ENCODE data around the gene METTL1.

Gene METTL1

DNA sequence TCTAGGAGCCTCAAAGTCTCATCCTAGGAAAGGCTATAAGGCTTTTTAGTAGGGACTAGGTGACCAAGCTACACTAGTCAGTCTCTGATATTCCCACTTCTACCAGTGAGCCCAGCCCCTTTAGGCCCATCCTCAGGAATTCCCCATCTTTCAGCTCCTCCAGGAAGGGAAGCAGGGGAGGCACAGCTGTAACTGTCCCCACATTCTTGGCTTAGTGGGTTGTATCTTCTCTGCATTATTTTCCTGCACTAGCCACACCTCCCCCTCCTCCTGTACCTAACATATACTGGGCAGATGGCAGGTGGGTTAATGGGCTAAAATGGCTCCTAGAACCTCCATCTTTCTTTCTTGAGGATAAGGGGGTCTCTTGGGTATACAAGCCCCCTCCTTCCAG lies 4.6 kb downstream of the METTL1 start:
- TF ChIP-seq CTCF (IDR thresholded peaks at IDR 0.05; ENCODE audit: low read depth, low read length): no peak
- H3K4me3 ChIP-seq (ENCODE audit: low read depth, low read length): no peak overlapping the region

DNA sequence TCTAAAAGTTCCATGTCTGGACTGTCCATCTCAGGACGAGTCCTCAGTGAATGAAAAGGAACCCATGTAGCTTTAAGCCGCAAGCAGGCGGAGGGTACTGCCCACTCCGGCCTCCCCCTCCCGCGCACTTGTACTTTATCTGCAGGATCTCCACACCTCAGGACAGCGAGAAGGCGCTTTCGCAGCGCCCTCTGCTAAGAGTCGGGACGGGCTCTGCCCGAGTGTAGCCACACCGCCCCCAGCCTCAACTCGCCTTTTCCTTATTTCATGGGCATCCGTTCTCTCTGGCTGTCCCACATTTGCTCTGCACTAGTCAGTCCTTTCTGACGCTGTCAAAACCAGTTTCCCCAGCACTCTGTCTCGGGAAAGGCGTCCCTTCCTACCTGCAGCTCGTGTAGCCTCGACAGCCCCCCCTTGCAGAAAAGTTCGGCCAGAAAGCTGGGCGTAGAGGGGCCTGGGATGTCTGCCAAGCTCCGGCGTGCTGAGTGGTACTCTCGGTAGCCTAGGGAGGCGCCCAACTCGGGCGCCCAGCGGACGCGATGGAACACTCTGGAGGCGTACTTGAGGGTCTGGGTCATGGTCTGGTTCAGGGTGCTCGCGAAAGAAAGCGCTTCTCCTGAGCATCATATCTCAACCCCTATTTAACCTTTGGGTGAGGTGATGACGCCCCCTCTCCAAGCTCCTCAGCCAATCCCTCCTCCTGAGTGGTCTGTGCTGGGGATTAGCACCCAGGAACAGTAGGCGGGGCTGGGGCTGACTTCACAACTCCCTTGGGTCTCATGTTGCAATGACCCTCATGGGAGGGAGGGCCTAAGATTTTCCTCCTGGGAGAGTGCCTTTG lies 5.2 kb downstream of the METTL1 start, which contains the start of gene CYP27B1:
Gene CYP27B1 (minus strand): TSS at position 615 of the 841 bp plus-strand sequence. CDS start 37 bp downstream, at position 578.
- no peak for TF ChIP-seq CTCF (IDR thresholded peaks at IDR 0.05; ENCODE audit: low read depth, low read length)
- peak within 1 kb of the TSS; percentile 29; the same call in 1 of the 2 replicates for H3K4me3 ChIP-seq (ENCODE audit: low read depth, low read length)

- no peak overlapping the region; the same call in 1 of the 2 replicates for H3K4me3 ChIP-seq (ENCODE audit: low read depth, low read length)
Observed at GRCh38 chr12:57765698-57766463, 6.0 kb downstream of the METTL1 start.

DNA sequence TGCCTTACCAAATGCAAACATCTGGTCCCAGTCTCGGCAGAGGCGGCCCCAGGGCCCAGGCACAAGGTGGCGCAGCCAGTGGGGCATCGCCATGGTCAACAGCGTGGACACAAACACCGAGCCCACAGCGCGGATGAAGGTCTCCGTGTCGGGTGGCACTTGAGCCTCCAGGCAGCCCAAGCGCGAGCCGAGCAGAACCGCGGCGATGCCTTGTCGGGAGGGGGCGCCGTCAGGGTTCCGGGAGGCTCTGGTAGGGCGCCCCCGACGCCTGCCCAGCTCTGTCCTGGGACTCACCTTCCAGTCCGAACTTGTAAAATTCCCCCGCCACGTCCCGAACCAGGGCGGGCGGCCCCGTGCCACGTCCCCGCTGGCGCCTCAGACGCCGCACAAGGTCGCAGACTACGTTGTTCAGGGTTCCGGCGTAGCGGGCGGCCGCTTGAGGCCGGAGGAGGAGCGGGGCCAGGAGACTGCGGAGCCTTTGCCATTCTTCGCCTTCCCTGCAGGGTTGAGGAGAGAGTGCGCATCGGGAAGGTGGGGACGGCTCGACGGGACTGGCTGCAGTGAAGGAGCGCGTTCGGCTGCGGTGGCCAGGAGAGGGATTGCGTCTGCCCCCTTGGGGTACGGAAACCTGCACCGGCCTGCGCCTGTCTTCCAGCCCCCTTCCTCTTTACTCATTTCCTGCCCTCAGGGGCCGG lies 6.8 kb downstream of the METTL1 start:
- H3K4me3 ChIP-seq (ENCODE audit: low read depth, low read length): peak overlapping the region; percentile 44
- peak; percentile 12; the same call in 1 of the 2 replicates for TF ChIP-seq CTCF (IDR thresholded peaks at IDR 0.05; ENCODE audit: low read depth, low read length)

More at GRCh38 chr12:57765698-57766463, 6.0 kb downstream of the METTL1 start:
- TF ChIP-seq CTCF (IDR thresholded peaks at IDR 0.05; ENCODE audit: low read depth, low read length): no peak

DNA sequence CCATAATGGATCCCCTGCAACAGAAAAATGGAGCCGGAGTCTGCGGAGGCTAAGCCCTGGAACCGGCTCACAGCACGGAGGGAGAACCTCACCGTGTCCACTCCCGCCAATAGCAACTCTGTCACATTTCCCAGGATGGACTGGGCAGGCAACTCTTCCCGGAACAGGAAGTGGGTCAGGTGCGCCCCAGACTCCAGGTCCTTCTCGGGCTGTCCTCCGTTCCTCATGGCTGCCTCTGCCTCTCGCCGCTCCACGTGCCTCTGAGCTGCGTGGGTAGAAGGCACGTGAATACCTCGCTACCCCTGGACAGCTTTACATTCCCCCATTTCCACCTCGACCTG lies 7.3 kb downstream of the METTL1 start:
- no peak overlapping the region; the same call in 1 of the 2 replicates for H3K4me3 ChIP-seq (ENCODE audit: low read depth, low read length)
- no peak for TF ChIP-seq CTCF (IDR thresholded peaks at IDR 0.05; ENCODE audit: low read depth, low read length)

DNA sequence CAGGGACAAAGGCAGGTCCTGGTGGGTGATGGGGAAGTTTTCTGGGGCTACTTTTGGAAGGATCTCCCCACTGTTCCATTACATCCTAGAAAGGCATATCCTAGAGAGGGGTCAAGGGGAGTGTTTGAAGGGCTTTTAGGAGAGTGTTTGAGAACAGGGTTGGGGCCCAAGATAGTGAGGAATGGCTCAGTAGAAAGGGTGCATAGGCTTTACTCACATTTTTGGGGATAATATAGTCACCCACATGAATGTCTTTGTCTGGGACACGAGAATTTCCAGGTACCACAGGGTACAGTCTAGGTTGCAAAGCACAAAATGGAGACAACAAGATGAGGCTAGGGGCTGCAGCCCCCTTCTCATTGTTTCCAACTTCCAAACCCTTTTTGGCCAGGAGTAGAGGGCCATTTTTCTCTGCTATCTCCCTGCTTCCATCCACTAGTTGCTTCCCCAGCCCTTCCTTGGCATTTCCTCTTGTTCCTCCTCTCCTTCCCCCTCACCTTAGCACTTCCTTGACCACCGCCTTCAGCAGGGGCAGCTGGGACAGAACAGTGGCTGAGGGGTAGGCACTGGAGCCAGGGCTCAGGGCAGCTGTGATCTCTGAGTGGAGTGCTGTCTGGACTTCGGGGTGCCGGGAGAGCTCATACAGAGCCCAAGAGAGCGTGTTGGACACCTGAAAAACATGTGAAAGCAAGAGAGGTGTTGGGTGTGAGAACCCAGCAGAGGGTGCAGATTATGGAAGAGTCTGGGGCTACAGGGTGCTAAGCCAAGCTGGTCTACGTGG lies 7.8 kb downstream of the METTL1 start:
- TF ChIP-seq CTCF (IDR thresholded peaks at IDR 0.05; ENCODE audit: low read depth, low read length): no peak
- H3K4me3 ChIP-seq (ENCODE audit: low read depth, low read length): no peak overlapping the region

Data from WI38 (cell line).